ENCODE data around the gene DPCD. TPM values are rescaled to one million over a fixed set of nuclear protein-coding genes. Genes with fewer than 3 reads are reported as not detected.

DPCD gene
- total RNA-seq, 1 experiment from 2014 or later = 12.5 TPM

DNA sequence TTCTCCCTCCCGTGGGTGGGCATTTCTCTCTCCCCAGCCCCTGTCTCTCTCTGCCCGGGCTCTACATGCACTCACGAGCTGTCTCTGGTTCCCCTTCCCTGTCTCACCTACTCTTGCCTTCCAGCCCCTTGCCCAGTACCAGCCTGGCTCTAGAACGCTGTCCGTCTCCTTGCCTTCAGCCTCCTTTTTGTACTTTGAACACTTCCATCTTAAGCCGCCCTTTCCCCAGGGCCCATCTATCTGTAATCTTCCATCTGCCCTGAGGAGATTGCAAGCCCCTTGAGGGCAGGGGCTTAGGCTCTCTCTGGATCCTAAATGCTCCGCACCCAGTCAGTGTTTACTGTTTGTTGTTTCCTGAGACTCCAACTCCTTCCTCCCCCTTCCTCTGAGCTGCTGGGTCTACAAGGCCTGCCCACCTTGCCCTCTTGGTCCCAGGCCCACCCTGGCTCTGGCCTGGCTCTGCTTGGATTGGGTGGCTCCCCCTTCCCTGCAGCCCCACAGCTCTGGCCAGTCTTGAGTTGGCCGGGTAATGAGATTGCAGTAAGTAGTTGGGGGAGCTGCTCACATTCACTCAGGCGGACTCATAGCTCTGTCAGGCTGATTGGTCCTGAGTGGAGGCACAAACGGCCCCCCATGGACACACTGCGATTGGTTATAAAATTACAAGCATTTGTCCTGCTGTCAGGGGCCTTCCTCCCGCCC is 28.4 kb upstream of the DPCD start:
- H3K4me3 Mint-ChIP-seq (ENCODE audit: low read depth, unreplicated experiment) = no peak overlapping the region
- H3K9me3 Mint-ChIP-seq (ENCODE audit: low read depth, unreplicated experiment) = no peaks in the 10 kb centered on the region
- H3K36me3 Mint-ChIP-seq (ENCODE audit: insufficient read depth, unreplicated experiment) = no peaks in the 10 kb centered on the region
- CTCF ChIA-PET = no interaction called here
- H3K27me3 Mint-ChIP-seq (ENCODE audit: unreplicated experiment) = peaks cover 15% of the 10 kb centered on the region
- BruUV-seq (replicated peaks) = no TSS peak
- H3K27ac Mint-ChIP-seq (ENCODE audit: unreplicated experiment) = no peak overlapping the region
- H3K4me1 Mint-ChIP-seq (ENCODE audit: low read depth, unreplicated experiment) = no peaks in the 10 kb centered on the region
- intact Hi-C loops (cut with micrococcal nuclease; ENCODE audit: unreplicated experiment) = loop anchor here (5.0 kb wide), 1 partner anchor 332 kb away; the partner anchor contains the start of gene LBX1
- DNase-seq = no peak
- TF ChIP-seq, protein P1, sequence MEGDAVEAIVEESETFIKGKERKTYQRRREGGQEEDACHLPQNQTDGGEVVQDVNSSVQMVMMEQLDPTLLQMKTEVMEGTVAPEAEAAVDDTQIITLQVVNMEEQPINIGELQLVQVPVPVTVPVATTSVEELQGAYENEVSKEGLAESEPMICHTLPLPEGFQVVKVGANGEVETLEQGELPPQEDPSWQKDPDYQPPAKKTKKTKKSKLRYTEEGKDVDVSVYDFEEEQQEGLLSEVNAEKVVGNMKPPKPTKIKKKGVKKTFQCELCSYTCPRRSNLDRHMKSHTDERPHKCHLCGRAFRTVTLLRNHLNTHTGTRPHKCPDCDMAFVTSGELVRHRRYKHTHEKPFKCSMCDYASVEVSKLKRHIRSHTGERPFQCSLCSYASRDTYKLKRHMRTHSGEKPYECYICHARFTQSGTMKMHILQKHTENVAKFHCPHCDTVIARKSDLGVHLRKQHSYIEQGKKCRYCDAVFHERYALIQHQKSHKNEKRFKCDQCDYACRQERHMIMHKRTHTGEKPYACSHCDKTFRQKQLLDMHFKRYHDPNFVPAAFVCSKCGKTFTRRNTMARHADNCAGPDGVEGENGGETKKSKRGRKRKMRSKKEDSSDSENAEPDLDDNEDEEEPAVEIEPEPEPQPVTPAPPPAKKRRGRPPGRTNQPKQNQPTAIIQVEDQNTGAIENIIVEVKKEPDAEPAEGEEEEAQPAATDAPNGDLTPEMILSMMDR (IDR thresholded peaks at IDR 0.05; ENCODE audit: unreplicated experiment) = no peak

DNA sequence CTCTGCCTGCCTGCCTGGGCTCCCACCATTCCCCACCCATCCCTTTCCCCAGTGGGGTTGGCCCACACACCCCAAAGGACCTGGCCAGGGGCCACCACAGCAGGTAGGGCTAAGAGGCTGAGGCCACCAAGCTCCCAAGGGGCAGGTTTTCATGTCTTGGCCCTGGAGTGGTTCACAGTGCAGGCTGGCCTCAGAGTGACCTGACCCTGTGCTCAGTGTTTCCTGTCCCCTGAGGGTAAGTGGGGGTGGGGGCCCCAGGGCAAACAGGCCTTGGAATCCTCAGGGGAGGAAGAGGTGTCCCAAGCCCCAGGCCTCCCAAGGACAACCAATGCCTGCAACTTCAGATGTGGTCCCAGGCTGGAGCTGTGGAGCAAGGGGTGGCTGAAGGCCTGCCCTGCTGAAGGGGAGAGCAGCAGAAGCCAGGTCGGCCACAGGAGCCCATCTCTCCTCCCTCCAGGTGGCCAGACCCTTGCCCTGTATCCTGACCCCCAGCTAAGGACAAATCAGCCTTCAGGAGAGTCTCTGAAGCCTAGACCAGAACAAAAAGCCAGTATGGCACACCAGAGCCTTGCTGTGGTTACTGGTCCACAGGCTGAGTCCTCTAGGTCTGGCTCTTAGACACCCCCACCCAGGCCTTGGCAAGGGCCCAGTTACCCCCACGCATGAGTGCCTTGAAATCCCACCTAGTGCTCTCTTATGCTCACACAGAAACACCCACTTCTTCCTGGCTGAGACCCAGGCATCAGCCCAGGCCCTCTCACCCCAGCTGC is 27.6 kb upstream of the DPCD start:
- BruUV-seq (replicated peaks) = no TSS peak
- no peaks in the 10 kb centered on the region for H3K36me3 Mint-ChIP-seq (ENCODE audit: insufficient read depth, unreplicated experiment)
- no peaks in the 10 kb centered on the region for H3K4me1 Mint-ChIP-seq (ENCODE audit: low read depth, unreplicated experiment)
- no peak overlapping the region for H3K4me3 Mint-ChIP-seq (ENCODE audit: low read depth, unreplicated experiment)
- DNase-seq = no peak
- H3K27me3 Mint-ChIP-seq (ENCODE audit: unreplicated experiment) = peaks cover 23% of the 10 kb centered on the region
- CTCF ChIA-PET = no interaction called here
- intact Hi-C loops (cut with micrococcal nuclease; ENCODE audit: unreplicated experiment) = no loop called here
- H3K9me3 Mint-ChIP-seq (ENCODE audit: low read depth, unreplicated experiment) = no peaks in the 10 kb centered on the region
- TF ChIP-seq, protein P1 (IDR thresholded peaks at IDR 0.05; ENCODE audit: unreplicated experiment) = no peak
- H3K27ac Mint-ChIP-seq (ENCODE audit: unreplicated experiment) = no peak overlapping the region

DNA sequence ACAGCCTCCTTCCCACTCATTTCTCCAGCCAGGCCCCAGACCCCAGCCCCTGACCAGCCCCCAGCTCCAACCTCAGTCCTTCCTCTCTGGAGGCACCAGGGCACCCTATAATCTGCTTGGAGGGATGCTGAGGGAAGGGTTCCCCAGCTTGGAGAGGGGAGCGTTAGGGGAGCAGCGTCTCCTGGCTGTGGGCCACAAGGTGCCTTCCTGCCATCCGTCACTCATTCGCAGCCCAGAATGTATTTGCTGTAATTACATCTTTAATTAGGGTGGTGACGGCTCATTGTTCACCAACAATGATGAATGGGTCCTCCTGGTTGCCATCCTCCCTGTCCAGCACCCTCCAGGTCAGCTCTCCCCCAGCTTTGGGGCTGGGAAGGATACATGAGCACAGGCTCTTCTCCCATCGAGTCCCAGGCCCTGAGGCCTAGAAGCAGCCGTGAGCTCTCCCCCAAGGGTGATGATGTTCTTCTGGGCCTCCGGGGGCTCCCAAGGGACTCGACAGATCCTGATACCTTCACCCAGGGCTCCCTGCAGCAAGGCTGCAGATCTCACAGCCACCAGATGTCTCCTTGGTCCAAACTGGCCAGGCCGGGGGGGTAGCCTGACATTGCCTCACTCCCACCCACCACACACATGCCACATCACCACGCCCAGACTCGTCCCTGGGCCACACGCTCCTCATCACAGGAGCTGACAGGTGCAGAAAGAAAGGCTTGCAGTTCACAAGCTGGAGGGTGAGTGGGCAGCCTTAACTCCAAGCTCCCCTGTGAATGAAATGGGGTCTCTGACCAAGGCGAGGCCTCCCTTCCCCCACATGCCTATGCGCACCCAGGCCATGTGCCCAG is 26.8 kb upstream of the DPCD start:
- Mint-ChIP-seq H3K4me1 (ENCODE audit: low read depth, unreplicated experiment) (no peaks in the 10 kb centered on the region), H3K4me3 (ENCODE audit: low read depth, unreplicated experiment) (no peak overlapping the region), H3K27me3 (ENCODE audit: unreplicated experiment) (peaks cover 31% of the 10 kb centered on the region), H3K9me3 (ENCODE audit: low read depth, unreplicated experiment) (no peaks in the 10 kb centered on the region), H3K36me3 (ENCODE audit: insufficient read depth, unreplicated experiment) (no peaks in the 10 kb centered on the region), H3K27ac (ENCODE audit: unreplicated experiment) (no peak overlapping the region)
- TF ChIP-seq, protein P1 (IDR thresholded peaks at IDR 0.05; ENCODE audit: unreplicated experiment) = no peak
- intact Hi-C loops (cut with micrococcal nuclease; ENCODE audit: unreplicated experiment) = no loop called here
- no peak for DNase-seq
- CTCF ChIA-PET = no interaction called here
- no TSS peak for BruUV-seq (replicated peaks)

- TF ChIP-seq, protein P1 (IDR thresholded peaks at IDR 0.05; ENCODE audit: unreplicated experiment) = no peak
- CTCF ChIA-PET = no interaction called here
- H3K36me3 Mint-ChIP-seq (ENCODE audit: insufficient read depth, unreplicated experiment) = no peaks in the 10 kb centered on the region
- no peak overlapping the region for H3K27ac Mint-ChIP-seq (ENCODE audit: unreplicated experiment)
- no TSS peak for BruUV-seq (replicated peaks)
- no peak for DNase-seq
- no peaks in the 10 kb centered on the region for H3K4me1 Mint-ChIP-seq (ENCODE audit: low read depth, unreplicated experiment)
- intact Hi-C loops (cut with micrococcal nuclease; ENCODE audit: unreplicated experiment) = no loop called here
- H3K9me3 Mint-ChIP-seq (ENCODE audit: low read depth, unreplicated experiment) = no peaks in the 10 kb centered on the region
- no peak overlapping the region for H3K4me3 Mint-ChIP-seq (ENCODE audit: low read depth, unreplicated experiment)
- peaks cover 40% of the 10 kb centered on the region for H3K27me3 Mint-ChIP-seq (ENCODE audit: unreplicated experiment)
Observed at GRCh38 chr10:101562231-101562630, 25.9 kb upstream of the DPCD start.

Data from Calu3 (cell line).